GM19438 (cell line): ENCODE data around the gene AGPAT2.

Experiments
- ATAC-seq: cut with Tn5 transposase; IDR thresholded peaks from one replicate; pipeline ENCODE4 v1.9.1; 2021; ENCODE audit warnings: low read depth; ENCODE audit not compliant: unreplicated experiment

Gene AGPAT2

GRCh38 chr9:136690104-136690805, 3.0 kb upstream of the AGPAT2 start:
- ATAC-seq: no peak

- no peak for ATAC-seq
Observed at GRCh38 chr9:136689108-136689460, 1.8 kb upstream of the AGPAT2 start.

GRCh38 chr9:136688274-136689107, 1.2 kb upstream of the AGPAT2 start:
- ATAC-seq: no peak

DNA sequence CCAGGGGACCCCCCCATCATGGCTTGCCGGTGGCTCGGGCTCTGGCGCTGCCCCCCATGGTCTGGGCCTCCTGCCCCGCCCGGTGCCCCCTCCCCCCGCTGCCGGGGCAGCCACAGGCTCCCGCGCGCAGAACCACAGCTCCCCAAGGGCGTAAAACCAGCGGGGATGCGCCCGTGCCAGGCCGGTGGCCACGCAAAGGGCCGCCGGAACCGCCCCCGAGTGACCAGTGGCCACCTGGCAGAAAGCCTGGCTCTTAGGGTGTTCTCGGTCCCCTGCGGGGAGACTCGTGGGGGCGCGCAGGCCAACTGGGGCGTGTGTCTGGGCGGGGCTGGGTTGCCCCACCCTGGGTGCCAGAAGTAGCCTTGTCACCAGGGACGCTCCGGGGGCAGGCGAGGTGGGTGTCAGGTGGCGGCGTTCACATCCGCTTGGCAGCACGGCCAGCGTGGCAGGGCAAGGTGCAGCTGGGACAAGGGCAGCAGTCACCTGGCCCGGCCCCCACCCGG, 515 bp upstream of the AGPAT2 start:
- ATAC-seq: no peak

GRCh38 chr9:136686534-136686793, 793 bp downstream of the AGPAT2 start:
- no peak for ATAC-seq

DNA sequence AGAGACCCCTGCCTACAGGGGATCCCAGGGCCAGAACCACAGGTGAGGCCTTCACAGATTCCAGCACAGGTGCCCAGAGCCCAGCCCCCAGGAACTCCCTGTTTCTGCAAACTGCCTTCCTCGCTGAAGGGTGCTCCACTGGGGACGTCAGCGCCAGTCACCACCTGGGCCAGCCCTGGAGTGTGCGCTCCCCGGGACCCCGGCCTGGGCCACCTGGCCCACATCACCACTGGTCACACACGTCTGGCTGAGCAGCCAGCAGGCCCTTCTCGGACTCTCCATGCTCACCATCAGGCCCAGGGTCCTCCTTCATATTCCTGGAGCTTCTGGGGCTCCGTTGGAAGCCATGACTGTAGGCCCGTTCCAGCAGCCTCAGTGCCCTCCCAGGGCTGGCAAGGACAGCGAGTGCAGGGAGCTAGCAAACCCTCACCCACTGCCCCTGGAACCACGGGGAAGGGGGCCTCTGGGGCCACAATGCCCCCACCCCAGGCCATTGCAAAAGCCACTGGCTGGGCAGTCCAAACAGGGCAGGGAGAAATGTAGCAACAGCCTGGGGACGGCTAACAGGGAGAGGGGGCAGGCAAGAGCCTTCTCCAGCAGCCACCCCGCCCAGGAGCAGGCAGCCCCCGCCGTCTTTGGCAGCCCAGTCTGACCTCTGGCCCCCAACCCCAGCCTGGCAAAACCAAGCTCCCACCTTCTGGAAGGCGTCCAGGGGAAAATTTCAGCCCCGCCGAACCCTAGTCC, 1.3 kb downstream of the AGPAT2 start:
- no peak for ATAC-seq

DNA sequence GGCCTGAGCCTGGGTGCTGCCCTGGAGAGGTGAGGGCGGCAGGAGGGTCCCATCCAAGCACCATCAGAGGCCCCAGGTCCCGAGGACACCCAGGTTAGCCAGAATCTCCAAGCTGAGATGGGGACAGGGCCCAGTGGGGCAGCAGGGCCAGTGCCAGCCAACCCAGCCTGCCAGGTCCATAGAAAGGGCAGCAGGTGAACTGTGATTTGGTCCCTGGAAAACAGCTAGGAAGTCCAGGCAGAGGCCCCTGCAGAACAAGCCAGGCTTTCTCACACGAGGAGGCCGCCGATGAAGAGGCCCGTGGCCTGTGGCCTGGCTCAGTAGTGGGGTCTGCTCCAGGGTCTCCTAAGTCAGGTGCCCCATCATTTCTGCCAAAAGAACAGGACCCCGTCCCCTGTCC, 2.0 kb downstream of the AGPAT2 start:
- ATAC-seq: no peak

DNA sequence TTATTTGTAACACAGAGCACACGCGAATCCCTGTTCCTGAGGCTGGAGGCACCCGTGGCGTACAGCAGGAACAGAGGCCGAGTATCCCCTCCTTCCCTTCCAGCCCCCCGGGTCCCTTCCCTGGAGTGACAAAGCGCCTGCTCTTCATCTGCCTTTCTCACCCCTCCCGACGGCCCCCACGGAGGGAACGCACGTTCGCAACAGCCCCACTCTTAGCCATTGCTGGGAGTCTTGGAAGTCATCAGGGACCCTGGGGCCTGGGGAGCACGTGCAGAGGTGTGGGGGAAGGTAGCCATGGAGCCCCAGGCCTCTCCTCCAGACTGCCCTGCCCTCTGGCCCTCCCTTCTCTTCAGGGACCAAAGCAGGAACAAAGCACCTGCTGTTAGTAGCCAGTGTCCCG, 2.5 kb downstream of the AGPAT2 start:
- no peak for ATAC-seq

GRCh38 chr9:136684339-136684738, 2.9 kb downstream of the AGPAT2 start:
- no peak for ATAC-seq

- ATAC-seq: no peak
Observed at GRCh38 chr9:136683755-136684154, 3.5 kb downstream of the AGPAT2 start.

DNA sequence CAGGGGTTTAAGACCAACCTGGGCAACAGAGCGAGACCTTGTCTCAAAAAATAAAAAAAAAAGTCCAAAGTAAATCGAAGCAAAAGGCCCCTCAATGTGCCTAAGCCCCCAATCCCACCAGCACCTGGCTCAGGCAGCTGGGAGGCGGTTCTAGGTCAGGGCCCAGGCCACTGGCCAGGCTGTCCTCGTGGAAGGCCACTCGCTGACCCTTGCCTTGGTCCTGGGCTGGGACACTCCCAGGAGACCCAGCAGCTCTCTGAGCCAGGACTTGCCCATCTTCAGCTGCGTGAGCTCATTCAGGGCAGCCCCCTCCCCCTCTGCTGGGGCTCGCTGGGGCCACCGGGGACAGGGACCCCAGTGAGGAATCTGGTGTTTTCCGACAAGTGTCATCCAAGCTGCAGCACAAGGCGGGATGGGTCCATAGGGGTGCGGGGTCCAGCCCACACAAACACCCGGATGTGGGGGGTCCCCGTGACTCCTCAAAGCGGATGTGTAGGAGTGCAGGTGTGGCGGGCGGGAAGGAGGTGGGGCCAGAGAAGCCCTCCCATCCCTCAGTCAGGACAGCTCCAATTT, 4.0 kb downstream of the AGPAT2 start:
- no peak for ATAC-seq

DNA sequence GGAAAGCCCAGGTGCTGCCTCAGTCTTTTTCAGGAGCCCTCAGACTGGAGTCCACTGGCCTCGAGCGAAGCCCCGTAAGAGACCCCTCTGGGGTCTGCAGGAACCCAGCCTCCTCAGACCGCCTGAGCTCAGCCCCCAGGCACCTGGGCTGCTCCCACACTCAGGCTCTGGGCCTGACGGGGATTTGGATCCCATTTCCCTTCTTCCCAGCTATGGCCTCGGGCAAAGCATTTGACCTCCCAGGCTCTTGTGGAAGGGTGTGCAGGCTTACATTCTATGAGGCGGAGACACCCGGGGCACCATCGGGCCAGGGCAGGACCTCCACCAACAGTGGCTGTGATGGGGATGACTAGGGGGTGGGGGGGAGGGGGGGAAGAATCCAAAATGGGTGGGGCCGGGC, 4.5 kb downstream of the AGPAT2 start:
- ATAC-seq: no peak

DNA sequence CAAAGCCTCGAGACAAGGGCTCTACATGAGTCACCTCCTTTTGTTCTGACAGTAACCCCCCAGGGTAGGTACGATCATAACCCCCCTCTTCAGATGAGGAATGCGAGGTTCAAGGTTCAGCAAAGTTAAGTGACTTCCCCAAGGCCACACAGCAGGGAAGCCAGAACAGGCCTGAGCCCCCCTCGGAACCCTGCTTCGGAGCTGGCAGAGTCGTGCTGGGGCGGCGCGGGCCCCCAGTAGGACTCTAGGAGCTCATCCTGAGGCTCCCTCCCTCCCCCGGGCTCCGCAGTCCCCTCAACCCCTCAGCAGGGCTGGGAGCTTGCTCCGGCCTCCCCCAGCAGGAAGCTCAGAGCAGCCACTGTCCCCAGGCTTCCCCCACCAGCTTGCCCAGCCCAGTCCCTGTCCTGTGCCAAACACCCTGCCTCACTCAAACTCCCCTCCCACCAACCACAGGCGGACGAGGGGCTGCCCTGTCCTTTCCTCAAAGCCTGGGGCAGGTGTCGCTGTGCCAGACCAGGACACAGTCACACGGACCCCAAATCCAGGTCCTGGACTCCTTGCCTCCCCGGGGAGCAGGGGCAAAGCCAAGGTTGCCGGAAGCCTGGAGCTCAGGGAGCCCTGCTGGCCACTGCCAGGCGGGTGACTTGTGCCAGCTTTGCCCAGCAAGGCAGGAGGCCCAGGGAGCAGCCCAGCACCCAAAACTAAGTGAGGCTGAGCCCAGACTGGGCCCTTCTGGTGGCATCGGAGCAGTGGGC, 5.1 kb downstream of the AGPAT2 start:
- no peak for ATAC-seq

- no peak for ATAC-seq
Observed at GRCh38 chr9:136681029-136681428, 6.2 kb downstream of the AGPAT2 start.

GRCh38 chr9:136679431-136679941, 7.8 kb downstream of the AGPAT2 start:
- no peak for ATAC-seq

- ATAC-seq: no peak
Observed at GRCh38 chr9:136678624-136679023, 8.6 kb downstream of the AGPAT2 start.

- no peak for ATAC-seq
Observed at GRCh38 chr9:136678034-136678433, 9.2 kb downstream of the AGPAT2 start.

GRCh38 chr9:136676920-136677686, 10.2 kb downstream of the AGPAT2 start:
- no peak for ATAC-seq

DNA sequence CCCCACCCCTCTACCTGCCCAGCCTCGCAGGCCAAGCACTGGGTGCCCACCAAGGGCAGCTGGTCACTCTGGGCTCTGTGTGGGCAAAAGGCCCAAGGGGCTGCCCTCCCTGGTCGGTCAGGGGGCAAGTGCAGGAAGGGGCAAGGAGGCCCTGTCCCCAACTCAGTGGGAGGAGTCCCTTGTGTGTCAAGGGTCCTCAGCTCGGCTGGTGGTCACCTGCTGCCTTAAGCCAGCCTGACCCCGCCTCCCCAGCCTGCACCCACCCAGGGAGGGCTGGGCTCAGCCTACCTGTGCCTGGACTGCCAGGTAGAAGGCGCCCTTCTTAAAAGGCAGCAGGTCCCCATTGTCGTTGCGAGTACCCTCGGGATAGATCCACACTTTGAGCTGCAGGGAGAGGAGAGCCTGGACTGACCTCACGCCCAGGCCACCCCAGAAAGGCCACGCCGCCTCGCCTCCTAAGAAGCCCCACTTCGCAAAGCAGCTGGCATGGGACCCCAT, 10.9 kb downstream of the AGPAT2 start:
- no peak for ATAC-seq
